Liver (tissue), 9 donors: ENCODE results near the gene RGS13. TPM values are rescaled to one million over a fixed set of nuclear protein-coding genes. Genes with fewer than 3 reads are reported as not detected.

Experiments used
- DNase-seq: peaks from one replicate; pipeline ENCODE4 v3.0.0-alpha.2; 2017; ENCODE audit warnings: low spot score
- H3K27ac ChIP-seq, 2 donors: one replicate each; pipeline ENCODE4 v1.7.0; 2013; ENCODE audit warnings: inconsistent platforms in 2 of 2, low read length in 2 of 2, control low read depth in 1 of 2, low read depth in 1 of 2, mild to moderate bottlenecking in 1 of 2
- H3K27me3 ChIP-seq, 4 donors: one replicate each; pipeline versions ENCODE4 v1.6.1 to v1.7.0; 2013; ENCODE audit warnings: low read length in 3 of 4, inconsistent platforms in 1 of 4, mild to moderate bottlenecking in 1 of 4, moderate library complexity in 1 of 4; ENCODE audit not compliant: control insufficient read depth in 4 of 4, insufficient read depth in 4 of 4
- H3K36me3 ChIP-seq, 4 donors: one replicate each; pipeline versions ENCODE4 v1.6.1 to v1.7.0; 2013; ENCODE audit warnings: low read length in 3 of 4, mild to moderate bottlenecking in 3 of 4, low read depth in 1 of 4, moderate library complexity in 1 of 4; ENCODE audit not compliant: control insufficient read depth in 4 of 4, insufficient read depth in 3 of 4
- H3K4me1 ChIP-seq, 4 donors: one replicate each; pipeline versions ENCODE4 v1.6.1 to v1.7.0; 2013; ENCODE audit warnings: low read length in 3 of 4, mild to moderate bottlenecking in 3 of 4, moderate library complexity in 1 of 4; ENCODE audit not compliant: control insufficient read depth in 4 of 4, insufficient read depth in 4 of 4
- H3K4me3 ChIP-seq, 3 donors: one replicate each; pipeline versions ENCODE4 v1.6.1 to v1.7.0; 2013; ENCODE audit warnings: low read length in 3 of 3, control low read depth in 1 of 3, low read depth in 1 of 3, mild to moderate bottlenecking in 1 of 3
- H3K9ac ChIP-seq, 2 donors: one replicate each; pipeline ENCODE4 v1.7.0; 2013; ENCODE audit warnings: low read length in 2 of 2, mild to moderate bottlenecking in 2 of 2, moderate library complexity in 2 of 2, control low read depth in 1 of 2, low read depth in 1 of 2
- H3K9me3 ChIP-seq, 4 donors: one replicate each; pipeline versions ENCODE4 v1.6.1 to v1.7.0; 2013; ENCODE audit warnings: low read length in 3 of 4; ENCODE audit not compliant: control insufficient read depth in 4 of 4
- EGR1 ChIP-seq, 2 donors: IDR thresholded peaks; 2 replicates each; pipeline ENCODE4 v1.6.1; 2016 to 2018; ENCODE audit warnings: antibody characterized with exemption in 2 of 2, low read depth in 2 of 2
- FOXA1 ChIP-seq: IDR thresholded peaks from 2 replicates; pipeline ENCODE4 v1.6.1; 2016; ENCODE audit warnings: antibody characterized with exemption
- FOXA2 ChIP-seq: IDR thresholded peaks from 2 replicates; pipeline ENCODE4 v1.6.1; 2016; ENCODE audit warnings: antibody characterized with exemption
- GABPA ChIP-seq, 2 donors: IDR thresholded peaks in 1 of 2; conservative IDR thresholded peaks in 1 of 2; 2 replicates each; pipeline ENCODE4 v1.6.1; 2016; ENCODE audit warnings: antibody characterized with exemption in 2 of 2, mild to moderate bottlenecking in 1 of 2, moderate library complexity in 1 of 2
- HNF4A ChIP-seq, 2 donors: conservative IDR thresholded peaks; 2 replicates each; pipeline ENCODE4 v1.6.1; 2016; ENCODE audit warnings: antibody characterized with exemption in 2 of 2, mild to moderate bottlenecking in 2 of 2
- HNF4G ChIP-seq: IDR thresholded peaks from 2 replicates; pipeline ENCODE4 v1.6.1; 2016; ENCODE audit warnings: antibody characterized with exemption
- JUND ChIP-seq, 2 donors: IDR thresholded peaks; 2 replicates each; pipeline ENCODE4 v1.6.1; 2016; ENCODE audit warnings: antibody characterized with exemption in 2 of 2
- NR2F2 ChIP-seq: IDR thresholded peaks from 2 replicates; pipeline ENCODE4 v1.6.1; 2016; ENCODE audit warnings: antibody characterized with exemption
- RAD21 ChIP-seq, 2 donors: IDR thresholded peaks; 2 replicates each; pipeline ENCODE4 v1.6.1; 2016; ENCODE audit warnings: antibody characterized with exemption in 2 of 2, mild to moderate bottlenecking in 2 of 2
- RXRA ChIP-seq, 2 donors: IDR thresholded peaks; 2 replicates each; pipeline ENCODE4 v1.6.1; 2017 to 2018; ENCODE audit warnings: antibody characterized with exemption in 2 of 2, mild to moderate bottlenecking in 1 of 2
- TAF1 ChIP-seq: conservative IDR thresholded peaks from 2 replicates; pipeline ENCODE4 v1.6.1; 2016; ENCODE audit warnings: antibody characterized with exemption, mild to moderate bottlenecking
- WGBS: extraction: QIAGEN DNeasy Blood & Tissue Kit; methylation state at CpG from one replicate; pipeline ENCODE4 v1.1.7; 2013; 5-methylcytosine and 5-hydroxymethylcytosine counted together
- polyA plus RNA-seq, 2 donors: library from polyadenylated mRNA; stranded (reverse) in 1 of 2; unstranded in 1 of 2; fragments of 200-250 nt in 1 of 2; fragments of >200 nt in 1 of 2; fragmentation: Nextera tagmentation in 1 of 2; extraction: Ambion mirVana in 1 of 2; gene quantifications; one replicate each; pipeline versions ENCODE4 v1.2.1 to v1.2.3, GENCODE V29; 2013 to 2015
- total RNA-seq, 2 donors: library from RNA; depleted of rRNA; stranded (reverse); fragments of >200 nt; gene quantifications; one replicate each; pipeline ENCODE4 v1.2.3, GENCODE V29; 2014
- TF ChIP-seq, protein P1 (sequence below): fragments of 150-350 bp; IDR thresholded peaks from 2 replicates; pipeline ENCODE4 v1.5.1; 2017; ENCODE audit warnings: improper control_type of control experiment, low read depth, low read length; ENCODE audit not compliant: missing input control
- TF ChIP-seq, protein P2 (sequence below): IDR thresholded peaks from 2 replicates; pipeline ENCODE4 v1.6.1; 2016; ENCODE audit warnings: antibody characterized with exemption
- donor health status: healthy.
- donor health status: healthy.
- donor health status: healthy.
- donor health status: healthy.
- donor health status: healthy.

RGS13 gene
- total and polyA plus RNA-seq, 4 donors, result under 0.01 to 0.05 TPM; not detected in 2

DNA sequence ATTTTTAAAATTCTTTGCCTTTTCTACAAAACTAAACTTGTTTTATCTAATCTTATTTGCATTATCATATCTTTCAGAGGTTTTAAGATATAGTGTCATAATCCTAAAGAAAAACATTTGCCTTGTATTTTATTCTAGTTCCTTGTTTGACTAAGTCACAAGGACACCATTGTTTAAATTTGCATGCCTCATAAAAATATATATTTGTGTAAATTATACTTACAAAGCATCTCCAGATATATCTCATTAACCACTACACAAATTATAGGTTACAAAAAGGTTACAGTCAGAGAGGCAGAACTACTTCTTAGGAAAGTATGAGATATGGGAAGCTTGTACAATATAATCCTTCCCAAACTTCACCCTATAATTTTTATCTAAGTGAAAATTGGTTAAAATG is 4.2 kb upstream of the RGS13 start:
- H3K4me3 ChIP-seq, result no peak overlapping the region
- H3K27ac ChIP-seq, result no peak overlapping the region
- no peaks in the 10 kb centered on the region for H3K9me3 ChIP-seq
- peaks cover 0 to 28% (median 25%) of the 10 kb centered on the region in 4 donors for H3K4me1 ChIP-seq
- H3K36me3 ChIP-seq, result no peaks in the 10 kb centered on the region
- DNase-seq, result no peak
- no peak overlapping the region for H3K9ac ChIP-seq
- no peak for TF ChIP-seq RAD21 (IDR thresholded peaks at IDR 0.05)
- TF ChIP-seq, protein P1, sequence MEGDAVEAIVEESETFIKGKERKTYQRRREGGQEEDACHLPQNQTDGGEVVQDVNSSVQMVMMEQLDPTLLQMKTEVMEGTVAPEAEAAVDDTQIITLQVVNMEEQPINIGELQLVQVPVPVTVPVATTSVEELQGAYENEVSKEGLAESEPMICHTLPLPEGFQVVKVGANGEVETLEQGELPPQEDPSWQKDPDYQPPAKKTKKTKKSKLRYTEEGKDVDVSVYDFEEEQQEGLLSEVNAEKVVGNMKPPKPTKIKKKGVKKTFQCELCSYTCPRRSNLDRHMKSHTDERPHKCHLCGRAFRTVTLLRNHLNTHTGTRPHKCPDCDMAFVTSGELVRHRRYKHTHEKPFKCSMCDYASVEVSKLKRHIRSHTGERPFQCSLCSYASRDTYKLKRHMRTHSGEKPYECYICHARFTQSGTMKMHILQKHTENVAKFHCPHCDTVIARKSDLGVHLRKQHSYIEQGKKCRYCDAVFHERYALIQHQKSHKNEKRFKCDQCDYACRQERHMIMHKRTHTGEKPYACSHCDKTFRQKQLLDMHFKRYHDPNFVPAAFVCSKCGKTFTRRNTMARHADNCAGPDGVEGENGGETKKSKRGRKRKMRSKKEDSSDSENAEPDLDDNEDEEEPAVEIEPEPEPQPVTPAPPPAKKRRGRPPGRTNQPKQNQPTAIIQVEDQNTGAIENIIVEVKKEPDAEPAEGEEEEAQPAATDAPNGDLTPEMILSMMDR, result no peak
- TF ChIP-seq RXRA (IDR thresholded peaks at IDR 0.05), result no peak
- no peak for TF ChIP-seq EGR1 (IDR thresholded peaks at IDR 0.05; ENCODE audit: low read depth in 2 of 2)
- TF ChIP-seq FOXA2, result no peak
- no peak for TF ChIP-seq GABPA (IDR thresholded peaks at IDR 0.05 in 1 of 2, conservative IDR thresholded peaks at IDR 0.05 in 1 of 2)
- H3K27me3 ChIP-seq, result no peaks in the 10 kb centered on the region

DNA sequence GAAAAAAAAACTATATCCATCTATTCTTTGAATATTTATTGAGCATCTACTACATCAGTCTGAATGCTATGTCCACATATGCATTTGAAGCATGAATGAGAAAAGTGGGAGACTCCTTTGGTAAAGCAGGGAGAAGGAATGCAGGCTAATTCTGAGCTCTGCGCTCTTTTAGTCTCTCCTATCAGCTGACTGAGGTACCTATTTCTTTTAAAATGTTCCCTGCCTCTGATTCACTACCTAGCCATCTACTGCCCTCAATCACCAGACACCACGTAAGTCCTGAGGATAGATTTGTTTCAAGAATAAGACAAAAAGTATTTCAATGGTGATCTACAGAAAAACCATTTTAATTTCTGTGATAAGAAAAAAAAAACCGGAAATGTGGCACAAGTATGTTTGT is 3.8 kb upstream of the RGS13 start:
- H3K36me3 ChIP-seq, result no peaks in the 10 kb centered on the region
- peaks cover 0 to 28% (median 25%) of the 10 kb centered on the region in 4 donors for H3K4me1 ChIP-seq
- H3K9me3 ChIP-seq, result no peaks in the 10 kb centered on the region
- WGBS, result 74% methylated on average over 3 of the region's 3 CpGs
- no peaks in the 10 kb centered on the region for H3K27me3 ChIP-seq
- H3K4me3 ChIP-seq, result no peak overlapping the region
- no peak for TF ChIP-seq JUND (IDR thresholded peaks at IDR 0.05)
- DNase-seq, result no peak
- H3K9ac ChIP-seq, result no peak overlapping the region
- no peak overlapping the region for H3K27ac ChIP-seq

DNA sequence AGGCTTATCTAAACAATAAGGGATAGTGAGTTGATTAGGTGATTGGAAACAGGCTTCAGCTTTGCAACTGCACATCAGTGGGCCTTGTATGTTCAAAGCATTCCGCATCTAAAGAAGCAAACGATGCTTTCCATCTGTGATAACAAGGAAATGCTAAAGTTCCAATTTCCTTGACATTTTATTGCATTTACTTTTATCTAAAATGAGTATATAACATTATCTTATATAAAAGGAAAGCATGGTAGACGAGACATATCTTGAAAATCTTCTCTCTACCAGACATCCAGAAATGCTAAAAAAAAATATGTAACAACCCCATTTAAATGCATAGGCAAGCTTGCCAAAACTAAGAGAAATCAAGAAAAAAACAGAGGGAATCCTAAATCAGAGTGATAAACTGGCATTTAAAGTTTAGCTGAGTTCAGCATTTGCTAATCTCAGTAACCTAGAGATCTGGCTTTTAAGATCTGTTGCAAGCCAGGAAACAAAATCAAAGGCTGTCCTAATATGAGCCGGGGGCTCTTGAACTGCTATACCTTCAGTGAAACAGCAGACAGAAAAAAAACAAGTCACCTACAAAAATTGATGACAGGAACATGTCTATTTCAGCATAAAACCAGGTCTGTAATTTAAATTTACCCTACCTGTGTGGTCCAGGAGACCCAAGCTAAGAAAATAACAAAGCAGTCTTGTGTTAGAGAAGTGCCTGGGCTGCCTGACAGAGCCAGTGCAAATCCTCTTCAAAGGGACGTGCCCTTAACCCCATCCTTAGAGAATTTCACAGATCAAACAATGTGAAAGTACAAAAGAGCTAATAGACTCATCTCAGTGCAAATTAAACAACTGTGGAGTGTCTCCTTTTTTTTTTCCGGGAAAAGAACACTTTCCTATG is 3.1 kb upstream of the RGS13 start:
- H3K4me1 ChIP-seq, result peaks cover 0 to 28% (median 25%) of the 10 kb centered on the region in 4 donors

More for the DNA sequence above, 3.1 kb upstream of the RGS13 start:
- no peaks in the 10 kb centered on the region for H3K27me3 ChIP-seq
- no peaks in the 10 kb centered on the region for H3K9me3 ChIP-seq
- H3K9ac ChIP-seq, result no peak overlapping the region
- DNase-seq, result no peak
- H3K36me3 ChIP-seq, result no peaks in the 10 kb centered on the region
- no peak overlapping the region for H3K4me3 ChIP-seq
- TF ChIP-seq, protein P1, result no peak
- no peak for TF ChIP-seq HNF4A (conservative IDR thresholded peaks at IDR 0.05)
- no peak for TF ChIP-seq GABPA (IDR thresholded peaks at IDR 0.05 in 1 of 2, conservative IDR thresholded peaks at IDR 0.05 in 1 of 2)
- TF ChIP-seq, protein P2, sequence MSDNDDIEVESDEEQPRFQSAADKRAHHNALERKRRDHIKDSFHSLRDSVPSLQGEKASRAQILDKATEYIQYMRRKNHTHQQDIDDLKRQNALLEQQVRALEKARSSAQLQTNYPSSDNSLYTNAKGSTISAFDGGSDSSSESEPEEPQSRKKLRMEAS, result no peak
- TF ChIP-seq TAF1, result no peak
- TF ChIP-seq FOXA1, result no peak
- TF ChIP-seq RAD21 (IDR thresholded peaks at IDR 0.05), result no peak
- no peak for TF ChIP-seq RXRA (IDR thresholded peaks at IDR 0.05)
- TF ChIP-seq NR2F2, result no peak
- no peak for TF ChIP-seq EGR1 (IDR thresholded peaks at IDR 0.05; ENCODE audit: low read depth in 2 of 2)
- no peak for TF ChIP-seq HNF4G
- H3K27ac ChIP-seq, result no peak overlapping the region
- WGBS, result 62% methylated on average over 6 of the region's 6 CpGs
